ENCODE data around the gene GAS7. TPM values are rescaled to one million over a fixed set of nuclear protein-coding genes. Genes with fewer than 3 reads are reported as not detected.

GAS7 gene
- total and polyA plus RNA-seq, 9 of the 15 experiments (the other 6 are each of a cell fraction or from before 2014, with no cell fraction given) = 0.11 to 0.33 TPM; not detected in 7

DNA sequence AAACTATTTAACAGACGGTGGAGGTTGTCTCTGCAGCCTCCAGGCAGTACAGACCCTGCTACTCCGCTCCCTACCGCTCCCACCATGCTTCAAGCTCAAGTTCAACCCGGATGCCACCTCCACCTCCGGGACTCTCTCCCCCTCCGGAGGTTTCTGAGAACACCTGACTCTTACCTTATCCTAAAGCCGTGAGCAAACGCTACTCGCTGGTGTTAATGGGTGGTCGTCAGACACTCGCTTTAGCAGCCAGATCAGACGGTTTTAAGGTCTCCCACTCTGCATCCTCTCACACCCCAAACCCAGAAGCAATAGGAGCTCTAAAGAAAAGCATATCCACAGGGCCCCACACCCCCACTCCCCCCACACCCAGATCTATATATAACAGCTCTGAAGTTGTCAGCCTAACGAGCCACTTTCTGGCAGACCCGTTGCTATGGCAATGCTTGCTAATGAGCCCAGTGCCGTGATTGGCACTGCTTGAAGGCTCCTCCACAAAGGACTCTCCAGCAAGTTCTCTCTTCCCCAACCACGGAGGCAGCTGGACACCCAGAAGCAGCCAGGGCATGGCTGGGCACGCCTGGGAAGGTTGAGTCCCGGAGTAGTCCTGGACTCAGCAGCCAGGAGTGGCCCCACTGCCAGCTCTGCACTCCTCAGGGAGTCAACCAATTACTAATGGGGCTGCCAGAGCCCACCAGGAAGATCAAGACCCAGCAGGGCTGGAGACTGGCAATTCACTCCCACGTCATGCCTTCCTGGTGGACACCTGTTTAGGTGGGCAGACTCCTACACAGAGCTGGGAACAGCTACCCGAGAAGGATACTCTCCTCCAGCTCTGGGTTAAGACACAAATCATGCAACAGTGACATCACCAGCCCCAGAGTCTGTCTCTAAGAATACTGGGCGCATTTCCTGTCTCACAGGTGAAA lies 172.2 kb downstream of the GAS7 start:
- no TSS peak for BruUV-seq (replicated peaks)
- Histone ChIP-seq H3K9me1 (ENCODE audit: control insufficient read depth, insufficient read depth, low read length) (no peaks in the 10 kb centered on the region), H3K9me3 (replicated peaks; ENCODE audit: control insufficient read depth, insufficient read depth, low read depth, low read length) (no peaks in the 10 kb centered on the region), H4K20me1 (replicated peaks; ENCODE audit: control insufficient read depth, insufficient read depth, low read length) (no peaks in the 10 kb centered on the region), H3K36me3 (ENCODE audit: control insufficient read depth, insufficient read depth, low read length) (no peaks in the 10 kb centered on the region), H3K4me3 (no peak overlapping the region), H3K4me1 (replicated peaks in 1 of 2; ENCODE audit: control insufficient read depth in 2 of 2, insufficient read depth in 2 of 2, low read length in 2 of 2) (no peaks in the 10 kb centered on the region), H3K9ac (ENCODE audit: insufficient read depth in 1 of 2, low read depth in 2 of 2, low read length in 2 of 2) (no peak overlapping the region), H3K27me3 (ENCODE audit: control insufficient read depth in 2 of 2, insufficient read depth in 2 of 2, low read length in 2 of 2) (peaks cover 0 to 29% of the 10 kb centered on the region in 2 experiments; a peak in 3 of 5 replicates), H2AFZ (ENCODE audit: low read depth, low read length) (no peak overlapping the region), H3K27ac (ENCODE audit: extremely low read depth, low read depth, low read length) (no peak overlapping the region), H3K79me2 (ENCODE audit: control insufficient read depth, insufficient read depth, low read length) (no peaks in the 10 kb centered on the region), H3K4me2 (ENCODE audit: insufficient read depth, low read length) (no peak overlapping the region)
- intact Hi-C loops (cut with micrococcal nuclease) (no loop called here), in situ Hi-C loops (cut with MboI) (no loop called here)
- FAIRE-seq (no peak), ATAC-seq (no peak), DNase-seq (ENCODE audit: extremely low read depth in 1 of 4, low spot score in 3 of 4) (no peak)
- POLR2A ChIA-PET = no interaction called here
- 1% methylated on average over 10 of the region's 21 CpGs for WGBS (ENCODE audit: insufficient coverage, low coverage, missing lambda C conversion rate)
- TF ChIP-seq TSC22D4 (tag; IDR thresholded peaks at IDR 0.05) = no peak
- no peak for TF ChIP-seq WHSC1 (IDR thresholded peaks at IDR 0.05; ENCODE audit: low read length)
- no peak for TF ChIP-seq SRSF1 (IDR thresholded peaks at IDR 0.05; ENCODE audit: low read depth, low read length)
- TF ChIP-seq FOXP4 (CRISPR knock-in tag; IDR thresholded peaks at IDR 0.05; ENCODE audit: borderline replicate concordance) = no peak
- no peak for TF ChIP-seq ZNF644 (tag; IDR thresholded peaks at IDR 0.05; ENCODE audit: low read depth)
- TF ChIP-seq, protein P1, sequence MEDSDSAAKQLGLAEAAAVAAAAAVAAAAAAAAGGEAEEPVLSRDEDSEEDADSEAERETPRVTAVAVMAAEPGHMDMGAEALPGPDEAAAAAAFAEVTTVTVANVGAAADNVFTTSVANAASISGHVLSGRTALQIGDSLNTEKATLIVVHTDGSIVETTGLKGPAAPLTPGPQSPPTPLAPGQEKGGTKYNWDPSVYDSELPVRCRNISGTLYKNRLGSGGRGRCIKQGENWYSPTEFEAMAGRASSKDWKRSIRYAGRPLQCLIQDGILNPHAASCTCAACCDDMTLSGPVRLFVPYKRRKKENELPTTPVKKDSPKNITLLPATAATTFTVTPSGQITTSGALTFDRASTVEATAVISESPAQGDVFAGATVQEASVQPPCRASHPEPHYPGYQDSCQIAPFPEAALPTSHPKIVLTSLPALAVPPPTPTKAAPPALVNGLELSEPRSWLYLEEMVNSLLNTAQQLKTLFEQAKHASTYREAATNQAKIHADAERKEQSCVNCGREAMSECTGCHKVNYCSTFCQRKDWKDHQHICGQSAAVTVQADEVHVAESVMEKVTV (CRISPR knock-in tag; IDR thresholded peaks at IDR 0.05) = no peak
- TF ChIP-seq HDAC3 (IDR thresholded peaks at IDR 0.05; ENCODE audit: borderline replicate concordance, partially characterized antibody) = no peak
- no peak for TF ChIP-seq MTA1 (IDR thresholded peaks at IDR 0.05; ENCODE audit: borderline replicate concordance)
- TF ChIP-seq NUFIP1 (IDR thresholded peaks at IDR 0.05; ENCODE audit: partially characterized antibody) = no peak
- no peak for TF ChIP-seq CBFA2T2 (conservative IDR thresholded peaks at IDR 0.05)
- CTCF ChIA-PET (ENCODE audit: low intra/inter-chr PET ratio) = no interaction called here
